ENCODE data around the gene TEX26.
"Not testable (repeated sequence)": the region's sequence is repeated elsewhere in the genome, so short reads cannot be mapped to it uniquely, and the experiment has no call there.

The TEX26 gene

DNA sequence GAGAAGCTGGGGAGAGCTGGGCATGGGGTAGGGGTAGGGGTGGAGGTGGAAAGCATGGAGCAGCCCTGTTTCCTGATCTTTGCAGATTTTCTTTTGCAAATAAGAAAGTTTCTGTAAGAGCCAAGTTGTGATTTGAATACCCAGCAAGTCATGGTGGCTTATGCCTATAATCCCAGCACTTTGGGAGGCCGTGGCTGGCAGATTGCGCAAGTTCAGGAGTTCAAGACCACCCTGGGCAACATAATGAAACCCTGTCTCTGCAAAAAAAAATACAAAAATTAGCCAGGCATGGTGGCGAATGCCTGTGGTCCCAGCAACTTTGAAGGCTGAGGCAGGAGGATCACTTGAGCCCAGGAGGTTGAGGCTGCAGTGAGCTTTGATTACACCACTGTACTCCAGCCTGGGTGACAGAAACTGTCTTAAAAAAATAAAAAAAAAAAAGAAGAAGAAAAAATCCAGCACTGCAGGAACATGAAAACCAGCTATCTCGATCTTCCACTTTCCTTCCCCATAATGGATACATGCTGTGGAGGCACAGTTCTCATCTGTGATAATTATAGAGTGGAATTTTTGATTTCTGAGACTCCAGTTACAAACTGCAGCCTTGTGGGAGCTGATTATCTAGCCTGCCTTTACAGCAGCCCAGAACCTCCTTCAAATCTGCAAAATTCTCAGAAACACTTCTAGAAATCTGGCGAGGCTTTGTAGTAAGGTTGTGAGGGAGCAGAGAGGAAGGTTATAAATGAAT, 12.1 kb upstream of the TEX26 start:
- no peak for DNase-seq

- no peak for DNase-seq
Measured at GRCh38 chr13:30923418-30923817, 9.0 kb upstream of the TEX26 start.

DNA sequence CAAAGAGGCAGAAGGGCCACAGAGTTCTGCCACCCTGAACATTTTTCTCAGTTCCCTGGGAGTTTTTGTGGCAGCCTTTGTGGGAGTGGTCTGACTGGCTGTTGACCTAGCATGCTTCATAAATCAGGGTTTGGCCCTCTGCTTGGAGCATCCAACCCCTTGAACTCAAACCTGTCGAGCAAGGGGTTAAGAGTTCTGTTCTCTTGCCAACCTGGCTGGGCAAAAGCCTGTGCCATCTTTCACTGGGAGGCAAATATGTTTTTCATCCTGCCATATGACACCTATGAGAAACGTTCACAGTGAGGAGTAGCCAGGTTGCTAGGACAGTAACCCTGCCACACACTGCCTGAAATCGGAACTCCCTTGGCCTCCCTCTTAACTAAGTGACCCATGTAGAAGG, 7.7 kb upstream of the TEX26 start:
- DNase-seq, result no peak

DNA sequence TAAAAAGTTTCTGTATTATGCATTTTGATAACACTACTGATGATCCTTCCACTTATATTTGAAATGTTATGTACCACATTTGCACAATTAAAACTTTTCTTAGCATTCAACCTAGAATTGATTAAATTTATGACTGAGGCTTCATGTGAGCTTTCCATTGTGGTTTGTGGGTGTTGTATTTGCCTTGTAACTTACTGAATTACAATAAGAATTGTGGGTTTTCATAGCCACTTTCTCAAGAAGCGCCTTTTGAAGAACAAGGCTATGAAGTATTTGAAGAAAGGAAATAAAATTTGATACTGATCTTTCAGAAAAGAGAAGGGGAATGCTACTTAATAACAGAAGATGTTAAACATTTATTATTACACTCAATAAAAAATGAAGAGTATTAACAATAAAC, 7.0 kb upstream of the TEX26 start:
- no peak for DNase-seq

DNA sequence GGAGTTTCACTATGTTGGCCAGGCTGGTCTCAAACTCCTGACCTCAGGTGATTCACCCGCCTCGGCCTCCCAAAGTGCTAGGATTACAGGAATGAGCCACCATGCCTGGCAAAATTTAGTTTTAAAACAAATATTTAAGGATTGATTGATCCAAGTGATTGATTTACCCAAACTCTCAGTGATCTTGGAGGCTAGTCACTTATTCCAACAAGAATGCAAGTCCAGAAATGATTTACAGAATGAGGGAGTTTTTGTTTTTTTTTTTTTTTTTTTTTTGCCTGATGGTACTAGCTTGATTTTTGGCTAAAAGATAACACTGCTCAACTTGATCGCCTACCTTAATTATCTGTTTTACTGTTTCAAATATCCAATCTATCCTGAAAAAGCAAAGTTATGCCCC, 5.7 kb upstream of the TEX26 start:
- no peak for DNase-seq

- DNase-seq, result not testable (repeated sequence)
Measured at GRCh38 chr13:30927188-30927587, 5.3 kb upstream of the TEX26 start.

GRCh38 chr13:30927595-30927994, 4.9 kb upstream of the TEX26 start:
- no peak for DNase-seq

GRCh38 chr13:30928978-30929377, 3.5 kb upstream of the TEX26 start:
- no peak for DNase-seq

DNA sequence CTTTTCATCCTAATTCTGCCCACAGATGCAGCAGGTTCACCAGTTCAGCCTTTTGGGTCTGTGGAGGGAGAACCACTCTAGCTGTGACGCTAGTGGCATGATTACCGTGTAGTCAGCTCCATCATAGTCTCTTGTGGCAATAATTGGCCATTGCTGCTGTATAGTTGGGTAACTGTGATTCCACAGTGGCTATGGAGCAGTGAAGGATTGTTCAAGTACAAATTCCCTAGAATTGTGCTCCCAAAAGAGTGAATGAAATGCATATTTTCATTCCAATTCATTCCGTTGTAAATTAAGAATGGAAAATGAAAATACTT, 856 bp downstream of the TEX26 start:
- no peak for DNase-seq

GRCh38 chr13:30934381-30934780, 1.9 kb downstream of the TEX26 start:
- no peak for DNase-seq

DNA sequence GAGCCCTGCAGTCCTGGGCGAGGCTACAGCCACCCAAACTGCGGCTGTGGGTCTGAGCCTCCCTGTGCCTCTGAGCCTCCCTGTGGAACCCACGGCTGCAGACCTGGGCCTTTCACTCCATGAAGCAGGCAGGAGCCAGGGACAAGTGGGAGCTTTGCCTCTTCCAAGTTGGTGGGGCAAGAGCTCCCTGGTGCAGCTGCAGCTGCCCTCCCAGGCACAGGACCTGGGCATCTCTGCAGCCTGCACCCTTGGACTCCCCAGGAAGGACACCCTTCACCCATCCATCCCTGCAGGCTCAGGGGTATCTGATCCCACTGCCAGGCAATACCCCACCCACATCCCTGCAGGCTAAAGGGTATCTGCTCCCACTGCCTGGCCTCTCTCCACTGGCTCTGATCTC, 2.3 kb downstream of the TEX26 start:
- DNase-seq, result no peak

- DNase-seq, result no peak
Measured at GRCh38 chr13:30936971-30937370, 4.5 kb downstream of the TEX26 start.

GRCh38 chr13:30943881-30944280, 11.4 kb downstream of the TEX26 start:
- DNase-seq, result no peak

GRCh38 chr13:30957258-30957943, 24.9 kb downstream of the TEX26 start:
- no peak for DNase-seq

GRCh38 chr13:30959678-30960077, 27.2 kb downstream of the TEX26 start:
- no peak for DNase-seq

GRCh38 chr13:30963791-30964190, 31.3 kb downstream of the TEX26 start:
- no peak for DNase-seq

- DNase-seq, result no peak
Measured at GRCh38 chr13:30965380-30965779, 32.9 kb downstream of the TEX26 start.

DNA sequence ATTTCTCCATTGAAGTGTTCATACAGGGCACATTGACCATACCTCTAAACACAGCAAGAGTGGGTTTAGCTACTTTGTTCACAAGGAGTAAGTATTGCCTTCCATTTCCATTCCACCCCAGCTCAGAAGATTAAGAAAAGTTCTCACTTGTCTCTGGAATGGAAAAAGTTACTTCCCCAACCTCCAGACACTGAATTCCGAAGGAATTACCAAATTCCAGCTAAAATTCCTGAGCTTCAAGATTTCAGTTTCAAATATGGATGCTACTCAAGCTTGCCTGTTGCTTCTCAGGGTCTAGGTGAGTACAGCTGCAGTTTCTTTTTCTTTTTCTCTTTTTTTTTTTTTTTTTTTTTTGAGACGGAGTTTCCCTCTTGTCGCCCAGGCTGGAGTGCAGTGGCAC, 33.6 kb downstream of the TEX26 start:
- no peak for DNase-seq

- no peak for DNase-seq
Measured at GRCh38 chr13:30968846-30969245, 36.4 kb downstream of the TEX26 start.

GRCh38 chr13:30971575-30971974, 39.1 kb downstream of the TEX26 start:
- DNase-seq, result no peak

- no peak for DNase-seq
Measured at GRCh38 chr13:30972888-30973377, 40.5 kb downstream of the TEX26 start.

GRCh38 chr13:30974350-30974749, 41.9 kb downstream of the TEX26 start:
- no peak for DNase-seq

DNA sequence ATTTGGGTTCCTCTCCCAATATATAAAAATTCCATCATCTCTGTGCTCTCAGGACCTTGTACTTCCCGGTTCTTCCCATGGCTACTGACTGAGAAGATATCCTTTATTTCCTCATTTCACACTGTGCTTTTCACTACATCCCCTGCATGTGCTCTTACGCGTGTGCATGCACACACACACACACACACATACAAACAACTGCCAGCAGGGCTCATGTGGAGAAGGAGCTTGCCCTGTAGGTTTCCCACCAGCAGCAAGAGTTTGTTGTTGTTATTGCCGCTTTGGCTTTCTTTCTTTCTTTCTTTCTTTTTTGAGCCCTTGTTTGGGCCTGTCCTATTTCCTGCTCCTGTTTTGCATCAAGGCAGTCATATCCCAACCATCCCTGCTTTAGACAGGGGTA, 43.6 kb downstream of the TEX26 start:
- no peak for DNase-seq
